BLaER1 (cell line): ENCODE measurements around the gene EHD1.

Experiments used
- H3K27ac ChIP-seq: shearing (Covaris generic); formaldehyde crosslinking; 2 replicates; pipeline ENCODE4 v1.8.1; 2022
- H3K27me3 ChIP-seq: shearing (Covaris generic); formaldehyde crosslinking; 2 replicates; pipeline ENCODE4 v1.8.1; 2022
- H3K36me3 ChIP-seq: shearing (Covaris generic); formaldehyde crosslinking; 2 replicates; pipeline ENCODE4 v1.8.1; 2022
- H3K4me1 ChIP-seq: shearing (Covaris generic); formaldehyde crosslinking; 2 replicates; pipeline ENCODE4 v1.8.1; 2022
- H3K4me2 ChIP-seq: shearing (Covaris generic); formaldehyde crosslinking; 2 replicates; pipeline ENCODE4 v1.8.1; 2022
- H3K4me3 ChIP-seq: shearing (Covaris generic); formaldehyde crosslinking; 2 replicates; pipeline ENCODE4 v1.8.1; 2022
- H3K9ac ChIP-seq: shearing (Covaris generic); formaldehyde crosslinking; 2 replicates; pipeline ENCODE4 v1.8.1; 2022
- H3K9me3 ChIP-seq: shearing (Covaris generic); formaldehyde crosslinking; 2 replicates; pipeline ENCODE4 v1.8.1; 2022
- H4K20me1 ChIP-seq: shearing (Covaris generic); formaldehyde crosslinking; 2 replicates; pipeline ENCODE4 v1.8.1; 2022
- Cebpa-rat ChIP-seq: shearing (Covaris generic); IDR thresholded peaks from 2 replicates; pipeline ENCODE4 v1.8.1; 2022

Gene EHD1

GRCh38 chr11:64884019-64884418 is 5.6 kb upstream of the EHD1 start:
- H3K36me3 ChIP-seq: no peaks in the 10 kb centered on the region
- no peak overlapping the region for H3K4me3 ChIP-seq
- no peaks in the 10 kb centered on the region for H3K27me3 ChIP-seq
- TF ChIP-seq Cebpa-rat: no peak
- H3K4me1 ChIP-seq: peaks cover 91% of the 10 kb centered on the region
- H3K4me2 ChIP-seq: peak overlapping the region; percentile 63
- H4K20me1 ChIP-seq: no peaks in the 10 kb centered on the region
- H3K9ac ChIP-seq: peak overlapping the region; percentile 46; the same call in 1 of the 2 replicates
- no peaks in the 10 kb centered on the region for H3K9me3 ChIP-seq
- H3K27ac ChIP-seq: peak overlapping the region; percentile 68

GRCh38 chr11:64883575-64883974 is 5.2 kb upstream of the EHD1 start:
- peak overlapping the region; percentile 63 for H3K4me2 ChIP-seq
- peak overlapping the region; percentile 46 for H3K9ac ChIP-seq
- H3K27me3 ChIP-seq: no peaks in the 10 kb centered on the region
- H3K9me3 ChIP-seq: no peaks in the 10 kb centered on the region
- no peaks in the 10 kb centered on the region for H3K36me3 ChIP-seq
- TF ChIP-seq Cebpa-rat: no peak
- no peaks in the 10 kb centered on the region for H4K20me1 ChIP-seq
- no peak overlapping the region for H3K4me3 ChIP-seq
- peak overlapping the region; percentile 68 for H3K27ac ChIP-seq
- H3K4me1 ChIP-seq: peaks cover 86% of the 10 kb centered on the region

- Histone ChIP-seq H3K4me1 (peaks cover 73% of the 10 kb centered on the region), H3K4me2 (peak overlapping the region; percentile 63)
- TF ChIP-seq Cebpa-rat: no peak
These were observed 3.8 kb upstream of the EHD1 start for GRCh38 chr11:64882243-64882642.

GRCh38 chr11:64881476-64881875 is 3.1 kb upstream of the EHD1 start:
- no peak overlapping the region for H3K9ac ChIP-seq
- H3K4me3 ChIP-seq: no peak overlapping the region
- H3K9me3 ChIP-seq: no peaks in the 10 kb centered on the region
- peaks cover 77% of the 10 kb centered on the region for H3K4me1 ChIP-seq
- H4K20me1 ChIP-seq: peaks cover 17% of the 10 kb centered on the region
- H3K27ac ChIP-seq: peak overlapping the region; percentile 95; the same call in 1 of the 2 replicates
- TF ChIP-seq Cebpa-rat: no peak
- H3K36me3 ChIP-seq: no peaks in the 10 kb centered on the region
- no peaks in the 10 kb centered on the region for H3K27me3 ChIP-seq
- peak overlapping the region; percentile 96 for H3K4me2 ChIP-seq

More at GRCh38 chr11:64882243-64882642, 3.8 kb upstream of the EHD1 start:
- Histone ChIP-seq H3K27ac (peak overlapping the region; percentile 24; the same call in 1 of the 2 replicates), H3K4me3 (no peak overlapping the region), H3K9me3 (no peaks in the 10 kb centered on the region), H3K9ac (no peak overlapping the region), H4K20me1 (peaks cover 10% of the 10 kb centered on the region), H3K36me3 (no peaks in the 10 kb centered on the region), H3K27me3 (no peaks in the 10 kb centered on the region)

- Histone ChIP-seq H3K4me2 (peak overlapping the region; percentile 96), H3K4me1 (peaks cover 82% of the 10 kb centered on the region)
These were observed 2.0 kb upstream of the EHD1 start for GRCh38 chr11:64880240-64881001.

GRCh38 chr11:64879244-64879900 is 951 bp upstream of the EHD1 start:
- Histone ChIP-seq H4K20me1 (peaks cover 38% of the 10 kb centered on the region), H3K4me3 (peak overlapping the region; percentile 95), H3K27ac (peak overlapping the region; percentile 95)

More at GRCh38 chr11:64880240-64881001, 2.0 kb upstream of the EHD1 start:
- no peaks in the 10 kb centered on the region for H3K27me3 ChIP-seq
- H3K27ac ChIP-seq: peak overlapping the region; percentile 95
- peak overlapping the region; percentile 95 for H3K4me3 ChIP-seq
- no peaks in the 10 kb centered on the region for H3K9me3 ChIP-seq
- 0 out of 2 replicates have a peak, but pooled peaks cover 2% of the 10 kb centered on the region for H3K36me3 ChIP-seq
- no peak for TF ChIP-seq Cebpa-rat
- H3K9ac ChIP-seq: peak overlapping the region; percentile 90
- H4K20me1 ChIP-seq: peaks cover 28% of the 10 kb centered on the region

GRCh38 chr11:64878223-64878493 is 263 bp downstream of the EHD1 start:
- H3K27ac ChIP-seq: peak overlapping the region; percentile 85
- H3K36me3 ChIP-seq: peaks cover 15% of the 10 kb centered on the region
- peak overlapping the region; percentile 99 for H3K4me2 ChIP-seq

More at GRCh38 chr11:64879244-64879900, 951 bp upstream of the EHD1 start:
- Histone ChIP-seq H3K4me1 (peaks cover 82% of the 10 kb centered on the region), H3K9me3 (no peaks in the 10 kb centered on the region), H3K27me3 (no peaks in the 10 kb centered on the region), H3K4me2 (peak overlapping the region; percentile 96), H3K36me3 (0 out of 2 replicates have a peak, but pooled peaks cover 10% of the 10 kb centered on the region), H3K9ac (peak overlapping the region; percentile 90)
- no peak for TF ChIP-seq Cebpa-rat

GRCh38 chr11:64877390-64878222 is 815 bp downstream of the EHD1 start:
- peak overlapping the region; percentile 95 for H3K4me3 ChIP-seq
- TF ChIP-seq Cebpa-rat: no peak
- peaks cover 54% of the 10 kb centered on the region for H4K20me1 ChIP-seq
- H3K4me1 ChIP-seq: peaks cover 82% of the 10 kb centered on the region
- H3K27me3 ChIP-seq: no peaks in the 10 kb centered on the region
- H3K36me3 ChIP-seq: peaks cover 21% of the 10 kb centered on the region
- H3K27ac ChIP-seq: peak overlapping the region; percentile 85
- peak overlapping the region; percentile 99 for H3K4me2 ChIP-seq
- peak overlapping the region; percentile 90 for H3K9ac ChIP-seq
- H3K9me3 ChIP-seq: no peaks in the 10 kb centered on the region

More at GRCh38 chr11:64878223-64878493, 263 bp downstream of the EHD1 start:
- Histone ChIP-seq H3K27me3 (no peaks in the 10 kb centered on the region), H3K4me3 (peak overlapping the region; percentile 95), H4K20me1 (peaks cover 49% of the 10 kb centered on the region), H3K9ac (peak overlapping the region; percentile 90), H3K4me1 (peaks cover 82% of the 10 kb centered on the region), H3K9me3 (no peaks in the 10 kb centered on the region)
- no peak for TF ChIP-seq Cebpa-rat

- Histone ChIP-seq H4K20me1 (peaks cover 61% of the 10 kb centered on the region), H3K4me1 (peaks cover 82% of the 10 kb centered on the region), H3K4me2 (peak overlapping the region; percentile 99), H3K36me3 (peaks cover 28% of the 10 kb centered on the region), H3K9ac (peak overlapping the region; percentile 90), H3K27me3 (no peaks in the 10 kb centered on the region), H3K4me3 (peak overlapping the region; percentile 95), H3K9me3 (no peaks in the 10 kb centered on the region), H3K27ac (peak overlapping the region; percentile 85)
- TF ChIP-seq Cebpa-rat: no peak
These were observed 1.5 kb downstream of the EHD1 start for GRCh38 chr11:64876835-64877341.
